NCI-H2107 treated with DMSO at 0.1 percent for 48 hours (cell line): ENCODE data around the gene ASRGL1.
"Not testable (repeated sequence)": the region's sequence is repeated elsewhere in the genome, so short reads cannot be mapped to it uniquely, and the experiment has no call there.

Source experiments
- DNase-seq: peaks from one replicate; lab custom pipeline; 2025; ENCODE audit not compliant: unreplicated experiment; lab: John Stamatoyannopoulos, UW

Gene ASRGL1

GRCh38 chr11:62352355-62353336 is 15.4 kb downstream of the ASRGL1 start:
- DNase-seq = no peak

DNA sequence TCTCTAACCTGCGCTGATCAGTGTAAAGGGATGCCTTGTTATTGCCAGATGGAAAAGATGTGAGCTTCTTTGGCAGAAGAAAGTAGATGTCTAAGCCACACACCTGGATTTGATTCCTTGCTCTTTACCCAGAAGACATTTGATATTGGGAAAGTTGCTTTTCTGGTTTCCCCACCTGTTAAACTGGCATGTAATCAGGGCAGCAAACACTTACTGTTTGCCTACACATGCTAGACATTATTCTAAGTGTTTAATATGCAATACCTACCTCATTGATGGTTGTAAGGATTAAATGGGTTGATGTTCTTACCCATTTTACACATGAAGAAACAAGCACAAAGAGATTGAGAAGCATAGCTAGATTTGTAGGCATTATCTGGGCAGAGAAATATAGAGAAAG is 16.6 kb downstream of the ASRGL1 start:
- DNase-seq = no peak

DNA sequence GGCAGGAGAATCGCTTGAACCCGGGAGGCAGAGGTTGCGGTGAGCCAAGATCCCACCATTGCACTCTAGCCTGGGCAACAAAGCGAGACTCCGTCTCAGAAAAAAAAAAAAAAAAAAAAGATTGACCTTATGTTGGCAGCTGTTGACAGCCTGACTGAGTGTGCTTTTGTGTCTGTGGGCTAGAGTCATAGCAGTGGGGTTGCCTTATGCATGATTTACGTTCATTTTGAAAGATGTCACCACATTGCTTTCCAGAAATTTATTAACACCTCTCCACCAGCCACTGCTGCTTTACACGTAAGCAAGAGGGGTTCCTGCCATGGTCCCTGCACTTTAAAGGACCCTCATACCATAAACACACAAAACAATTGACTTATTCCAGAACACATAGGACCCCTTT is 21.0 kb downstream of the ASRGL1 start:
- DNase-seq = no peak

DNA sequence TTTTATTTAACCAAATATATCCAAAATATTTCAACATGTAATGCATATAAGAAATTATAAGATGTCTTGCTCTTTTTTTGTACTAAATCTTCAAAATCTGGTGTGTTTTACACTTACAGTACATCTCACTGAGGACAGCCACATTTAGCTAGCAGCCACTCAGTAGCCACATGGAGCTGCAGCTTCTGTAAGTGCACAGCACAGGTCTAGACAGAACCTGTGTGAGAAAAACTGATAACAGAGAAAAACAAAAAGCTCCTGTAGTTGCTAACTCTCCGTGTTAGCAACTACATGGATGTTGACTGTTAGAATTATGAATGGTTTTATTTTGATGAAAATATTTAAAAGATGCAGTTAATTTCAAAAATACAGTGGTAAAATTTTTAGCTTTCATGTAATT is 22.2 kb downstream of the ASRGL1 start:
- DNase-seq = no peak

- no peak for DNase-seq
Measured at GRCh38 chr11:62360685-62361084, 23.4 kb downstream of the ASRGL1 start.

GRCh38 chr11:62368861-62369477 is 31.7 kb downstream of the ASRGL1 start:
- DNase-seq = not testable (repeated sequence)

- DNase-seq = no peak
Measured at GRCh38 chr11:62370743-62371440, 33.6 kb downstream of the ASRGL1 start.

- no peak for DNase-seq
Measured at GRCh38 chr11:62372871-62373270, 35.6 kb downstream of the ASRGL1 start.

- DNase-seq = no peak
Measured at GRCh38 chr11:62373464-62374119, 36.3 kb downstream of the ASRGL1 start.

DNA sequence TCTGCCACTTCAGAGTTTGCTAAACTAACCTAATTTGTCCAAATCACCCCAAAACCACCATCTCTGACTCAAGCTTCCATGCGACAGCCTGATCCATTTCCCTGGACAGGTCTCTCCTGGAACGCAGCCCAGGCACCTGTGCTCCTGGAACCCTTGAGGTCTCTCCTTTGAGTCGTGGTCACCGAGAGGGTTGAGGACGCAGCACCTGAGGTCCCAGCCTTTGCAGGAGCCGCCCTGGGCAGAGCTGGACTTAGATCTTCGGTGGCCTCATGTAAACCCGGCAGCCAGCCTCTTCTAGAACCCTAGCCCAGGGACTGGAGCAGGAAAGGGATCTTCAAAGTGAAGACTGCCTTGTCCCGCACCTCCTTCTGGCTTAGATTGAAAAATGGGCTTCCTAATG is 37.6 kb downstream of the ASRGL1 start:
- no peak for DNase-seq

DNA sequence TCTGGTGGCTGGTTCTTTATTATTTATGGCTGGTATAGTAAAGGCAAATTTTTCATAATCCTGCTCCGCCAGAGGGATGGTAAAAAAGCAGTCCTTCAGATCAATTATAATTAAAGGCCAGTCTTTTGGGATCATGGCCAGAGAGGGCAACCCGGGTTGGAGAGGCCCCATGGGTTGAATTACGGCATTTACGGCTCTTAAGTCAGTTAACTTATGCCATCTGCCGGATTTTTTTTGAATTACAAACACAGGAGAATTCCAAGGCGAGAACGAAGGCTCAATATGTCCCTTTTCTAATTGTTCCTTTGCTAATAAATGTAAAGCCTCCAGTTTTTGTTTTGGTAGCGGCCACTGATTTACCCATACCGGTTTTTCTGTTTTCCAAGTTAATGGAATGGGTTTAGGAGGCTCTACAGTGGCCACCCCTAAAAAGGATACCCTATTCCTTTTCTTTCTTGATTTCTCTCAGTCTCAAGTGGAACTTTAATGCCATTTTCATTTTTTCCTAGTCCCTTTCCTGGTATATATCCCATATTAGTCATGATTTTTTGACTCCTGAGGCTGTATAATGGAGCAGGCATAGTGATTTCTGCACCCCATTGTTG is 41.3 kb downstream of the ASRGL1 start:
- DNase-seq = peak; percentile 7

- DNase-seq = not testable (repeated sequence)
Measured at GRCh38 chr11:62379586-62379985, 42.3 kb downstream of the ASRGL1 start.

GRCh38 chr11:62380821-62381245 is 43.6 kb downstream of the ASRGL1 start:
- DNase-seq = peak; percentile 70

DNA sequence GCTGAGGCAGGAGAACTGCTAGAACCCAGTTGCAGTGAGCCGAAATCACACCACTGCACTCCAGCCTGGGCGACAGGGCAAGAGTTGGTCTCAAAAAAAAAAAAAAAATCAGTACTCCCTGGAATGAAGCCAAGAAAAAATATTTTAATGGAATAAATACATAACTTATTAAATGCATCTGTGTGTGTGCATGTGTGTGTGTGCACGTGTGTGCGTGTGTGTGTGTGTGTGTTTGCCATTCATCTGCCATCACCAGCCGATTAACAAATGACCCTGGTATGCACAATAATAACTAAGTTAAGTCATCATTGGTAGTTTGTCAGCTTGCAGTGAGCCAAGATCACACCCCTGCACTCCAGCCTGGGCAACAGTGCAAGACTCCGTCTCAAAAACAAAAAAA is 46.6 kb downstream of the ASRGL1 start:
- no peak for DNase-seq

DNA sequence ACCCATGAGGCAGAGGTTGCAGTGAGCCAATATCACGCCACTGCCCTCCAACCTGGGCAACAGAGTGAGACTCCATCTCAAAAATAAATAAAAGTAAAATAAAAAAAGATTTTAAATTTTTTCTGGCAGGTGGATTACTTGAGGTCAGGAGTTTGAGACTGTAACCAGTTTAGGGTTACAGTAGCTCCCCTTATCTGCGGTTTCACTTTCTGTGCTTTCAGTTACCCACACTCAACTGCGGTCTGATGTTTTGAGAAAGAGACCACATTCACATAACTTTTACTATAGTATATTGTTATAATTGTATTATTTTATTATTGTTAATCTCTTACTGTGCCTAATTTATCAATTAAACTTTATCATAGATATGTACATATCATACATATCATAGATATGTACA is 48.8 kb downstream of the ASRGL1 start:
- DNase-seq = not testable (repeated sequence)

GRCh38 chr11:62387381-62387780 is 50.1 kb downstream of the ASRGL1 start:
- no peak for DNase-seq

- DNase-seq = no peak
Measured at GRCh38 chr11:62388999-62389398, 51.8 kb downstream of the ASRGL1 start.

DNA sequence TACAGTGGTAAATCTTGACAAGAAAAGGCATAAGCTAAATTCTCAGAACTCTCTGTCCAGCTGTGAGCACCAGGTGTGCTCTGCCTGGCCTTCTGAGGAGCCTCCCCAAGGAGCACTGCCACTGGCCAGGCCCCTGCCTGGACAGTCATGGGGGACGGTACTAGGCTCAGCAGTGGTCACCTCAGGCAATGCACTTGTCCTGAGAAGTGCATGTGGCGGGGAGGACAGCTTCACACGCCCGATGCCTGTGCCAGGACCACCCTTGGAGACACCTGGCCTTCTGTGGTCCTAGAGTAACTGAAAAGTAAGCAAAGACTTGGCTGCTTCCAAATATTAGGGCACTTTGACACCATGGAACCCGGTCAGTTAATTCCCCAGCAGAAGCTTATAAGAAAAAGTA is 53.0 kb downstream of the ASRGL1 start:
- no peak for DNase-seq

- no peak for DNase-seq
Measured at GRCh38 chr11:62390722-62391121, 53.5 kb downstream of the ASRGL1 start.

DNA sequence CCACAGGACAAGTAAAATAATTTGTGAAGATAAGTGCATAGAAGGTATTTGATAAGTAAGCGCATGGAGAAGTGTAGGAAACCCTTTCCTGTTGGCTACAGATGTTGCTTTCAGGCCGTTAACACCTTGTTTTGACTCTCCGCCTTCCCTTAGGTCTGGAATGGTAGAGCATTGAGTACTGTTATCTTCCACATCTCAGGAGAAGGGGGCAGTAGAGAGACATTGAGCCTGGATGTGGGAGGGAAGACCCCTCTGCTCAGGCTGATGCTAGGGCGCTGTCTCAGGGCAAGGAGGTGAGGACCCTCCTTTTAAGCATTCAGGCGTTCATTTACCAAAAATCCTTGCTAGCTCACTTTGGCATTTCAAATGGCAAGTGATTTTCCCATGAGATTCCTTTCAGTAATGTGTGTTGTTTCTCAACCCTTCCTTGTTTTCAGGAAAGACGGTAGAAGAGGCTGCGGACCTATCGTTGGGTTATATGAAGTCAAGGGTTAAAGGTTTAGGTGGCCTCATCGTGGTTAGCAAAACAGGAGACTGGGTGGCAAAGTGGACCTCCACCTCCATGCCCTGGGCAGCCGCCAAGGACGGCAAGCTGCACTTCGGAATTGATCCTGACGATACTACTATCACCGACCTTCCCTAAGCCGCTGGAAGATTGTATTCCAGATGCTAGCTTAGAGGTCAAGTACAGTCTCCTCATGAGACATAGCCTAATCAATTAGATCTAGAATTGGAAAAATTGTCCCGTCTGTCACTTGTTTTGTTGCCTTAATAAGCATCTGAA is 54.6 kb downstream of the ASRGL1 start:
- DNase-seq = no peak
